ENCODE data around the gene PNMA5.
"Not testable (repeated sequence)": the region's sequence is repeated elsewhere in the genome, so short reads cannot be mapped to it uniquely, and the experiment has no call there.

PNMA5 gene

DNA sequence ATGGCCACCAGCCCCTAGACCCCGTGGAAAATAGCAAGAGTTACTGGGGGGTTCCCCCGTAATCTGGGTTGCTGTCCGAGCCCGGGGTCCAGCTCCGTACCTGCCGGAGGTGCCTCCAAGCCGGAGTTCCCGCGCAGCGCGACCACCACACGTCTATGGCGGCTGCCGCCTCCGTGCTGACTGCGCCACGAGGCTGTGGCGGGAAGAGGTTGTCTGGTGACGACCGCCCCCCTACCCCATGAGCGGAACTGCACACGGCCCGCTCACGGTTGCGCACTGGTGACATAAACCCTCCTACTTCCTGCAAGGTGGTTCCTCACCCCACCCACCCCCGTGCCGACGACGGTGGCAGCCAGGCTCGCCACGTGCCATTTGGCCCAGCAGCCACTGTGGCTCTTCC lies at the start of gene PNMA5:
PNMA5 (minus strand) TSS at position 184 of the 400 bp plus-strand sequence. CDS start 2,518 bp downstream, outside the sequence.
- no peak within 1 kb of the TSS for H3K27ac ChIP-seq (ENCODE audit: low read length)
- H3K36me3 ChIP-seq (ENCODE audit: control insufficient read depth in 1 of 2, insufficient read depth in 2 of 2, low read length in 2 of 2), result no peaks in the 10 kb centered on the region
- no peaks in the 10 kb centered on the region for H3K27me3 ChIP-seq (ENCODE audit: low read depth, low read length)
- H3K4me3 ChIP-seq (ENCODE audit: low read depth in 1 of 2, low read length in 2 of 2), result no peak within 1 kb of the TSS
- no peaks in the 10 kb centered on the region for H3K4me1 ChIP-seq (ENCODE audit: control insufficient read depth in 1 of 2, insufficient read depth in 2 of 2, low read length in 2 of 2)
- no peaks in the 10 kb centered on the region for H3K9me3 ChIP-seq (ENCODE audit: control insufficient read depth in 1 of 2, low read length in 2 of 2)

DNA sequence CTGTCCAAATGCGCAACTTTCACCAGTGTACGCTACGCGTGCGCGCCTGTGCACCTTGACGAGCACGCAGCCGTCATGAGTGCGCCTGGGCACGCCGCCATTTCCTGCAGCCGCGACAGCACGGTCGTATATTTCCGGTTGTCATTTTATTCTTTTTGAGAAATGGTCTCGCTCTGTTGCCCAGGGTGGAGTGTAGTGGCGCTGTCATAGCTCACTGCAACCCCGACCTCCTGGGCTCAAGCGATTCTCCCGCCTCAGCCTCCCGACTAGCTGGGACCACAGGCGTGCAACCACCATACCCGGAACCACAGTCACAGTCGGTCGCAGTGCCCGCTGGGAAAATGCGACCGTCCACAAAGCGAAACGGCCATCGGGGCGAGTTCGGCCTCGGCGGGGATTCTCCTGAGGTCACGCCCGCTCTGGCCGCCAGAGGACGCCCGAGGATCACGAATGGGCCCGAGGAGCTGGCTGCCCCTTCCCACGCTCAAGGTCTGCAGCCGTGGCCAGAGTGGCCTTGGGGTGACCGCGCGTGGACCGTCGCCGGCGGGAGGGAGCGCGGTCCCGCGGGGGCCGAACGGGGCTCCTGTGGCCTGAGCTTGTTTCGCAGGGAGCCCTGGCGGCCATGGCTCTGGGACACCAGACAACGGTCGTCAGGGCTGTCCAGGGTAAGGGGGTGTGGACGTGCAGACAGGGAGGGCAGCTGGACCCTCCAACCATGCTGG lies 38.6 kb upstream of the PNMA5 start:
- Histone ChIP-seq H3K9me3 (ENCODE audit: control insufficient read depth in 1 of 2, low read length in 2 of 2) (no peaks in the 10 kb centered on the region), H3K4me1 (ENCODE audit: control insufficient read depth in 1 of 2, insufficient read depth in 2 of 2, low read length in 2 of 2) (peaks cover 0 to 5% of the 10 kb centered on the region in 2 donors), H3K36me3 (ENCODE audit: control insufficient read depth in 1 of 2, insufficient read depth in 2 of 2, low read length in 2 of 2) (no peaks in the 10 kb centered on the region), H3K27me3 (ENCODE audit: low read depth, low read length) (no peaks in the 10 kb centered on the region), H3K4me3 (ENCODE audit: low read depth in 1 of 2, low read length in 2 of 2) (peak overlapping the region; percentile 33 to 58), H3K27ac (ENCODE audit: low read length) (no peak overlapping the region)

DNA sequence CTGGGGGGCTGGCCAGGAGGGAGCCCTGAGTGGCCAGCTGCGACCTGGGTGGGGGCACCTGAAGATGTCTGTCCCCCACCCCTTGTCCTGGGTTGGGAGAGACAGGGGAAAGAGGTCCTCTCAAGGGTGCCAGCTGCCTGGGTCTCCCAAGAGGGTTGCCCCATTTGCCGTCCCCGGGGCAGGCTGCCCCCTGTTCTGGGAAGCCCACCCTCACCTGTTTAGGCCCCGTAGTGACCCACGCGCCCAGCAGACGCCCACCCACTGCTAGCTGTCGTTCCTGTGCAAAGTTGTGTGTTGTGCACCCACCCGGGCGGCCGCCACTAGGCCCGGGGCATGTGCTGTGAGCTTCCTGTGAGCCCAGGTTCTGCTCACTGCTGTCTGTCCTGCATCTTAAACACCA lies 36.9 kb upstream of the PNMA5 start:
- H3K4me3 ChIP-seq (ENCODE audit: low read depth in 1 of 2, low read length in 2 of 2), result no peak overlapping the region
- no peaks in the 10 kb centered on the region for H3K27me3 ChIP-seq (ENCODE audit: low read depth, low read length)
- no peak overlapping the region for H3K27ac ChIP-seq (ENCODE audit: low read length)
- H3K9me3 ChIP-seq (ENCODE audit: control insufficient read depth in 1 of 2, low read length in 2 of 2), result no peaks in the 10 kb centered on the region
- H3K36me3 ChIP-seq (ENCODE audit: control insufficient read depth in 1 of 2, insufficient read depth in 2 of 2, low read length in 2 of 2), result no peaks in the 10 kb centered on the region
- H3K4me1 ChIP-seq (ENCODE audit: control insufficient read depth in 1 of 2, insufficient read depth in 2 of 2, low read length in 2 of 2), result peaks cover 0 to 5% of the 10 kb centered on the region in 2 donors

- Histone ChIP-seq H3K27ac (ENCODE audit: low read length) (no peak overlapping the region), H3K27me3 (ENCODE audit: low read depth, low read length) (no peaks in the 10 kb centered on the region), H3K36me3 (ENCODE audit: control insufficient read depth in 1 of 2, insufficient read depth in 2 of 2, low read length in 2 of 2) (no peaks in the 10 kb centered on the region), H3K4me1 (ENCODE audit: control insufficient read depth in 1 of 2, insufficient read depth in 2 of 2, low read length in 2 of 2) (peaks cover 0 to 5% of the 10 kb centered on the region in 2 donors), H3K4me3 (ENCODE audit: low read depth in 1 of 2, low read length in 2 of 2) (no peak overlapping the region), H3K9me3 (ENCODE audit: control insufficient read depth in 1 of 2, low read length in 2 of 2) (no peaks in the 10 kb centered on the region)
These were observed 36.0 kb upstream of the PNMA5 start for GRCh38 chrX:153029875-153030274.

GRCh38 chrX:153029162-153029561 lies 35.2 kb upstream of the PNMA5 start:
- no peaks in the 10 kb centered on the region for H3K27me3 ChIP-seq (ENCODE audit: low read depth, low read length)
- H3K27ac ChIP-seq (ENCODE audit: low read length), result no peak overlapping the region
- no peaks in the 10 kb centered on the region for H3K36me3 ChIP-seq (ENCODE audit: control insufficient read depth in 1 of 2, insufficient read depth in 2 of 2, low read length in 2 of 2)
- no peak overlapping the region for H3K4me3 ChIP-seq (ENCODE audit: low read depth in 1 of 2, low read length in 2 of 2)
- H3K9me3 ChIP-seq (ENCODE audit: control insufficient read depth in 1 of 2, low read length in 2 of 2), result no peaks in the 10 kb centered on the region
- H3K4me1 ChIP-seq (ENCODE audit: control insufficient read depth in 1 of 2, insufficient read depth in 2 of 2, low read length in 2 of 2), result peaks cover 0 to 5% of the 10 kb centered on the region in 2 donors

DNA sequence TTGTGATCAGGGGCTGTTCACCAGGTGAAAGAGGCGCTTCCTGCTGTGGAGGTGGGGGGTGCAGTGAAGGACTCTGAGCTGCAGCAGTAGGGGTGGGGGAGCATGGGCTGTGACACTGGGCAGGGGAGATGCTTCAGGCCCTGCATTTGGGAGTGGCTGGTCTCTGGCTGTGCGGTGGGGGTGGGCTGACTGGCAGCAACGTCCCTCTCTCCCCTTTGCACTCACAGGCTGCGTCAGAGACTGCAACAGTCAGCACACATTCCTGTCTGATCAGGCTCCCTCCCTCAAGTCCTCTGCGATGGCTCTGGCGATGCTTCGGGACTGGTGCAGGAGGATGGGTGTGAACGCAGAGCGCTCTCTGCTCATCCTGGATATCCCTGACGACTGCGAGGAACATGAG lies 34.6 kb upstream of the PNMA5 start:
- not testable (repeated sequence) for H3K9me3 ChIP-seq (ENCODE audit: control insufficient read depth in 1 of 2, low read length in 2 of 2); H3K4me3 ChIP-seq (ENCODE audit: low read depth in 1 of 2, low read length in 2 of 2); H3K27ac ChIP-seq (ENCODE audit: low read length); H3K4me1 ChIP-seq (ENCODE audit: control insufficient read depth in 1 of 2, insufficient read depth in 2 of 2, low read length in 2 of 2); H3K27me3 ChIP-seq (ENCODE audit: low read depth, low read length); H3K36me3 ChIP-seq (ENCODE audit: control insufficient read depth in 1 of 2, insufficient read depth in 2 of 2, low read length in 2 of 2)

DNA sequence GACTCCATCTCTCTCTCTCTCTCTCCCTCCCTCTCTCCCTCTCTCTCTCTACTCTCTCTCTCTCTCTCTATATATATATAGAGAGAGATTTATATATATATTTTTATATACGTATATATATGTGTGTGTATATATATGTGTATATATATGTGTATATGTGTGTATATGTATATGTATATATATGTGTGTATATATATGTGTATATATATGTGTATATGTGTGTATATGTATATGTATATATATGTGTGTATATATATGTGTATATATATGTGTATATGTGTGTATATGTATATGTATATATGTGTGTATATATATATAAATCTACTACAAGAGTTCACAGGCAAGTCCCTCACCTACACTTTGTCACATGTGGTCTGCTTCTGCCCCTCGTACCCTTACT lies 32.6 kb upstream of the PNMA5 start:
- not testable (repeated sequence) for H3K9me3 ChIP-seq (ENCODE audit: control insufficient read depth in 1 of 2, low read length in 2 of 2); H3K4me1 ChIP-seq (ENCODE audit: control insufficient read depth in 1 of 2, insufficient read depth in 2 of 2, low read length in 2 of 2); H3K36me3 ChIP-seq (ENCODE audit: control insufficient read depth in 1 of 2, insufficient read depth in 2 of 2, low read length in 2 of 2); H3K27me3 ChIP-seq (ENCODE audit: low read depth, low read length); H3K27ac ChIP-seq (ENCODE audit: low read length); H3K4me3 ChIP-seq (ENCODE audit: low read depth in 1 of 2, low read length in 2 of 2)

DNA sequence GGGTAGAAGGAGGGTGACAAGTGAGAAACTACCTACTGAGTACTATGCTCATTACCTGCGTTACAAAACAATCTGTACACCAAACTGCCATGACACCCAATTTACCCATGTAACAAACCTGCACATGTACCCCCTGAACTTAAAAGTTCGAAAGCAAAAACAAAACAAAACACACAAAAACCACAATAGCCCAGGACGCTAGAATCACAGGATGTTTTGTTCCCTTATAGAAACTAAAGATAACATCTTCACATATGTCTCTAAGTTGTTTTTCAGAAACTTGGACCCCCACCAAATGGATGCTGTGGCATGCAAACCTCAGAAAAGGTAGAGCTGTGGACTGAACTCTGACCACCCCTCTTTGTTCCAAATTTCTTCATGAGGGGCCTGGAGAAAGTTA lies 25.2 kb upstream of the PNMA5 start:
- H3K36me3 ChIP-seq (ENCODE audit: control insufficient read depth in 1 of 2, insufficient read depth in 2 of 2, low read length in 2 of 2), result no peaks in the 10 kb centered on the region
- no peaks in the 10 kb centered on the region for H3K9me3 ChIP-seq (ENCODE audit: control insufficient read depth in 1 of 2, low read length in 2 of 2)
- no peak overlapping the region for H3K27ac ChIP-seq (ENCODE audit: low read length)
- no peak overlapping the region for H3K4me3 ChIP-seq (ENCODE audit: low read depth in 1 of 2, low read length in 2 of 2)
- H3K27me3 ChIP-seq (ENCODE audit: low read depth, low read length), result no peaks in the 10 kb centered on the region
- H3K4me1 ChIP-seq (ENCODE audit: control insufficient read depth in 1 of 2, insufficient read depth in 2 of 2, low read length in 2 of 2), result no peaks in the 10 kb centered on the region

GRCh38 chrX:153017174-153017573 lies 23.3 kb upstream of the PNMA5 start:
- not testable (repeated sequence) for H3K27me3 ChIP-seq (ENCODE audit: low read depth, low read length); H3K27ac ChIP-seq (ENCODE audit: low read length); H3K4me3 ChIP-seq (ENCODE audit: low read depth in 1 of 2, low read length in 2 of 2); H3K4me1 ChIP-seq (ENCODE audit: control insufficient read depth in 1 of 2, insufficient read depth in 2 of 2, low read length in 2 of 2); H3K9me3 ChIP-seq (ENCODE audit: control insufficient read depth in 1 of 2, low read length in 2 of 2); H3K36me3 ChIP-seq (ENCODE audit: control insufficient read depth in 1 of 2, insufficient read depth in 2 of 2, low read length in 2 of 2)

GRCh38 chrX:153004780-153005179 lies 10.9 kb upstream of the PNMA5 start:
- Histone ChIP-seq H3K36me3 (ENCODE audit: control insufficient read depth in 1 of 2, insufficient read depth in 2 of 2, low read length in 2 of 2) (no peaks in the 10 kb centered on the region), H3K4me3 (ENCODE audit: low read depth in 1 of 2, low read length in 2 of 2) (no peak overlapping the region), H3K4me1 (ENCODE audit: control insufficient read depth in 1 of 2, insufficient read depth in 2 of 2, low read length in 2 of 2) (no peaks in the 10 kb centered on the region), H3K9me3 (ENCODE audit: control insufficient read depth in 1 of 2, low read length in 2 of 2) (no peaks in the 10 kb centered on the region), H3K27me3 (ENCODE audit: low read depth, low read length) (no peaks in the 10 kb centered on the region), H3K27ac (ENCODE audit: low read length) (no peak overlapping the region)

DNA sequence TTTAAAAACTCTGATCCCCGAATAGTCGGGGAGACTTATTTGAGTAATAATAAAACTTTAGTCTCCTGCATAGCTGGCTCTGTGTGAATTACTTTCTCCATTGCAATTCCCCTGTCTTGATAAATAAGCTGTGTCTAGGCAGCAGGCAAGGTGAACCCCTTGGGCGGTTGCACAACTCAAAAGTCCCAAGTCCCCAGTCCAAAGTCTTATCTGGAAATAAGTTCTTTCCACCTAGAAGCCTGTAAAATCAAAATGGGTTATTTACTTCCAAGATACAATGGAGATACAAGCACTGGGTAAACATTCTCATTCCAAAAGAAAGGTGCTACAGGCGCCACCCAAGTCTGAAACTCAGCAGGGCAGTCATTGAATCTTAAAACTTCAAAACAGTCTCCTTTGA lies 10.1 kb upstream of the PNMA5 start:
- Histone ChIP-seq H3K27me3 (ENCODE audit: low read depth, low read length) (no peaks in the 10 kb centered on the region), H3K9me3 (ENCODE audit: control insufficient read depth in 1 of 2, low read length in 2 of 2) (no peaks in the 10 kb centered on the region), H3K36me3 (ENCODE audit: control insufficient read depth in 1 of 2, insufficient read depth in 2 of 2, low read length in 2 of 2) (no peaks in the 10 kb centered on the region), H3K27ac (ENCODE audit: low read length) (no peak overlapping the region), H3K4me1 (ENCODE audit: control insufficient read depth in 1 of 2, insufficient read depth in 2 of 2, low read length in 2 of 2) (no peaks in the 10 kb centered on the region), H3K4me3 (ENCODE audit: low read depth in 1 of 2, low read length in 2 of 2) (no peak overlapping the region)

GRCh38 chrX:153002182-153002581 lies 8.3 kb upstream of the PNMA5 start:
- H3K9me3 ChIP-seq (ENCODE audit: control insufficient read depth in 1 of 2, low read length in 2 of 2); H3K27ac ChIP-seq (ENCODE audit: low read length); H3K27me3 ChIP-seq (ENCODE audit: low read depth, low read length); H3K4me3 ChIP-seq (ENCODE audit: low read depth in 1 of 2, low read length in 2 of 2); H3K4me1 ChIP-seq (ENCODE audit: control insufficient read depth in 1 of 2, insufficient read depth in 2 of 2, low read length in 2 of 2); H3K36me3 ChIP-seq (ENCODE audit: control insufficient read depth in 1 of 2, insufficient read depth in 2 of 2, low read length in 2 of 2): not testable (repeated sequence)

Measured in muscle layer of duodenum (tissue), 2 donors.